HG02943 (cell line): ENCODE results near the gene FRS2.

Experiments used
- ATAC-seq: cut with Tn5 transposase; IDR thresholded peaks from one replicate; pipeline ENCODE4 v1.9.1; 2021; ENCODE audit warnings: mild to moderate bottlenecking, low read depth, moderate library complexity; ENCODE audit not compliant: unreplicated experiment

FRS2 gene

GRCh38 chr12:69497308-69498026 is 27.3 kb downstream of the FRS2 start:
- peak; percentile 79 for ATAC-seq

- no peak for ATAC-seq
Measured at GRCh38 chr12:69500631-69501030, 30.4 kb downstream of the FRS2 start.

DNA sequence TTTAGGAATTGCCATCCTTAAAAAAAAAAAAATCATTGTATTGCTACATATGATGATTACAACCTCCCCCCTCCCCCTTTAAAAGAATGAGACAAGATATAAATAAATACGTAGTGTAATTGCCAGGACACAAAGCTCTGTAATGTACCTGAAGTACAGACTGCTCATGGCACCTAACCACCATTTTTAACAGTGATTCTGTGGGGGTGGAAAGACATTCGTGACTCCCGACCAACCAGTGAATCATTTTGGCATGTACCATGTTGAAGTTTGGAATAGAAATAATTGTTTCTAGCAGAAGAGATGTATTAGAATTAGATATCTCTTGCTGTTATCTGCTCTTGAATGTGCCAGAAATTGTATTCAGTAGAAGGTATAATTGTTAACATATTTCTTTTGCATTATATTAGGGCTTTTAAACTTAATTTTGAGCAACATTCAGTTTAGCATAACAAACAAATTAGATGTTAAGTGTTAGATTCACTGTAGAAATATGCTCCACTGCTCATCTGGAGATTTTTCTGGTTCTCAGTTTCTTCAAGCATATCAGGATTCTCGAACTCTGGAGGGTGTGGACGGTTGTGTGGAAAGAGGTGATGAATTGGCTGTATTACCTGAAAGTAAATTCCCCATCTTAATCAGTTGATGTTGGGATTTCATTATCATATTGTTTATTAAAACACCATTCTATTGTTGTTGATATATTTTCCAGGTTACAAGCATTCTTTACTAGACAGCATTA is 31.1 kb downstream of the FRS2 start:
- no peak for ATAC-seq

DNA sequence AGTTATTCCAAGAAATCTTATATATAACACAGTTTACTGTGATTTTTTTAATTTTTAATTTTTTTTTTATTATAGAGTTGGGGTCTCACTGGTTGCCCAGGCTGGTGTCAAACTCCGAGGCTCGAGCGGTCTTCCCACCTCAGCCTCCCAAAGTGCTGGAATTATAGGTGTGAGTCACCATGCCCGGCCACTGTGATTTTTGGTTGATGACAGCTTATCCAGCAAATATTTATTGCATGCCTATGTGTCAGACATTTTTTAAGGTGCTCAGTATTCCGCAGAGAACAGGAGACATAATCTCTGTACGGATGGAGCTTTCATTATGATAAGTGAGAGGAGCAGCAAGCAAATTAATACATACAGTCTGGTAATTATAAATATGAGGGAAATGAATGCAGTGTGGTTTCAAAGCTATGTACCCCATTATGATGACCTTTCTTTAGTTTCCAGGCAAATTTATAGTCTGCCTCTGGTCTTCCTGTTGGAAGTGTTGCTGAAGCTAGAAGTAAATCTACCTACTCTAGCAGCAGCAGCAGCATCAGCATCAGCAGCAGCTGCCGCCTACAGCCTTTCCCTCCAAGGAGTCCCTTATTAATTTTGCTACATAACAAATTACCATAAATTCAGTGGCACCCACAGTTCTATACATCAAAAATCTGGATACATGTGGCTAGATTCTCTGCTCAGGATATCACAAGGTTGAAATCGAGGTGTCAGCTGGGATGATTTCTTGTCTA is 32.3 kb downstream of the FRS2 start:
- ATAC-seq, result no peak

DNA sequence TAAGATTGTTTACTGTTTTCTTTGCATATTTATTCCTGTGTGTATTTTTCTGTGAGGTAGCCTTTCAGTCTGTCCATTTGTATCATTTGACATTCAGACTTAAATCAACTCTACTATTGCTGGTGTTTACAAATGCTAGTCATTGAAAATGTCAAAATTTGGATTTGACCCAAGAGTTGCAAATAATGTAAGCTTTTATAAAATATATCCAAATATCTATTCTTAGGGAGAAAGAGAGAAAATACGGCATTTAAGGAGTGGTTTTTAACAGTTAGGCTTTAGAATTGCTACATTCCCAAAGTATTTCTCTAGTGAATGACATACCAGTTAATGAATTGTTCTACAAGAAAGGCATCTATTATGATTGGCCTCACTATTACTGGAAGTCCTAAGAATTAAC is 37.9 kb downstream of the FRS2 start:
- ATAC-seq, result no peak

DNA sequence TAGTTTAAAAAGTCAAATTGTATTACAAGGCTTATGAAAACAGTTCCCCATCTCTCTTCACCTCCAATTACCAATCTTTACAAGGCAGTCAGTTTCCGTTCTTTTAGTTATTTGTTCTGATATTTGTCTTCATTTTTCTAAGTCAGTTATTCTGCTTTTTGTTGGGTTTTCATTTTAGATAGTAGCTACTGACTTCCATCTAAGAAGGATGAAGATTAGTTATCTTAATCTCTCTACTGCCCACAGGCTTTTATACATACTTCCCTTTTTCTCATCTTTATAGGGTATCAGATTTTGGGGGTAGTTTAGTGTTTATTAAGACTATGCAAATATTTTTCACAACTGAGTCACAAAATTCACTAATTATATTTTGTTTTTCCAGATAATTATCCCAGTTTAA is 38.4 kb downstream of the FRS2 start:
- ATAC-seq, result no peak

DNA sequence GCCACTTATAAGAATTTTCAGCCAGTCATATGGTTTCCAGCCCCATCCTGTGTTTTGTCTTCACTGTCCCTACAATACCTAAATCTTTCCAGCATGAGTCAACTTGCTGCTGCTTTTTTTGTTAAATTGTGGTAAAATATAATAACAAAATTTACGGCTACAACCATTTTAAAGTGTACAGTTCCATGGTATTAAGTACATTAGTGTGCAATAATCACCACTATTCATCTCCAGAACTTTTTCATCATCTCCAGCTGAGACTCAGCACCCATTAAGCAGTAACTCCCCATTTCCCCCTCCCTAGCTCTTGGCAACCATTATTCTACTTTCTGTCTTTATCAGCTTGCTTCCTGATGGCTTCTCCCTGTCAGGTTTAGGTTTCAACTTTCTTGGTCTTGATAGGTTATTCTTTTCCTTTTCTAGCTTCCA is 39.1 kb downstream of the FRS2 start:
- no peak for ATAC-seq

GRCh38 chr12:69509904-69510827 is 40.0 kb downstream of the FRS2 start:
- no peak for ATAC-seq

DNA sequence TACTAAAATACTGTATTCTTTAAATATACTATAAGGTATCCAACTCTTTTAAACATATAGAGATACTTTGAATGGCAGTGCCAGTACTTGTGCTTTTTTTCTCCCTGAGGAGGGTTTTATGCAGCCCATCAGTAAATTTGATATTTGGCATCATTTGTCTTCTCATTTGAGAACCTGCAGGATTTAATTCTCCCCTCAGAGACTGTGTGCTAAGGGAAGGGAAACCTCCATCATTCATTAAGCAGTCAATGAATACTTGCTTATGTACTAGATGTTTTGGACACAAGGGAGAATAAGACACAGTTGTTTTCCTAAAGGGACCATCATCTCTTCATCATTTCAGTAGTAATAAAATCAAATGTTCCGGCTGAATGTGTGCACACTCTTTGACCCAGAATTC is 40.8 kb downstream of the FRS2 start:
- ATAC-seq, result no peak

DNA sequence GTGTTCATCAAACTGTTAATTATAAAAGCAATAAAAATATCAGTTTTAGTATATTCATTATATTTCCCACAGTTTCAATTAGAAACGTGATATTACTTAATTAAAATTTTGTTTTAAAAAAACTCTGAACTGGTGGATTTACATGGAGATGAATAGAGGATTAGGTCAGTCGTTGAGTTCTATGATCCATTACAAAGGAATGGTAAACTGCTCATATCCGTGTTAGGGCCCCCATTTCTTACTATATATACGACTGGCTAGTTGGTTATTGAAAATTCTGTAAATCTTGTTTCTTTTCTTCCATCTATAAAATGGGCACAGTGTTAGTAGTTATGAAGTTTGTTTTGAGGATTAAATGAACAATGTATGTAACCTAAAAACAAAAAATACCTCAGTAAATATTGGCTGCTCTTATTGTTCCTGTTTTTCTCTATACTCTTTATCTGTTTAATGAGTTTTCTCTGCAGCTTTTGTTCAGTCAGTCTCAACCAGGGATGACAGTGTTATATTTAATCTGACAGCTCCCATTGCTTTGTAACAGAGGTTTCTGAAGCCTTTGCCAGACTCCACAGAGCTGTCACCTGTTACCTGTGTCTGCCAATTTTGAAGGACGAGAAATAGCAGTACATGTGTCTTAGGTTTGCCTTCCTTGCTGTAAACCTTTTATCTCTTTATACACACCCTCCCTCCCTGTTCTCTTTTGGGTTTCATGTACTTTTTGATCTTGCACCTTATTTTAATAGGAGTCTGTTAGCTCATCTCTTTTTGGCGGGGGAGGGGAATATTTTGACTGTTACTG is 41.5 kb downstream of the FRS2 start:
- no peak for ATAC-seq

GRCh38 chr12:69512820-69513219 is 42.6 kb downstream of the FRS2 start:
- no peak for ATAC-seq

GRCh38 chr12:69513297-69513696 is 43.1 kb downstream of the FRS2 start:
- no peak for ATAC-seq

- ATAC-seq, result no peak
Measured at GRCh38 chr12:69514111-69514510, 43.9 kb downstream of the FRS2 start.

DNA sequence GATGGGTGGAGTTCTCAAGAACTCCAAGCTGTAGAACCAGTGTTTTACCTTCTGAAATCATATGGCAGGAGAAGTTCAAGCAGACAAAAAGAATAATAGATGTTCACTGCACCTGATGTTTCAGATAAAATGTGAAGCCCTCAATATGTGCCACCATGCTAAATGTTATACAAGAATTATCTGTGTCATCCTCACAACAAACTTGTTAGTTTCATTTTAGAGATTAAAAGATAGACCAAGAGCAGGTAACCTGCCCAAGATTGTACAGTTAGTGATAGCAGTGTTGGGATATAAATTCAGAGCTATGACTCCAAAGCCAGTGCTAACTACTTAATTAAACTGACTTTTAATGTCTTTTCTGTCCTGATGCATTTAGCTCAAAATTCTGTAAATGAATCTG is 44.7 kb downstream of the FRS2 start:
- ATAC-seq, result no peak

DNA sequence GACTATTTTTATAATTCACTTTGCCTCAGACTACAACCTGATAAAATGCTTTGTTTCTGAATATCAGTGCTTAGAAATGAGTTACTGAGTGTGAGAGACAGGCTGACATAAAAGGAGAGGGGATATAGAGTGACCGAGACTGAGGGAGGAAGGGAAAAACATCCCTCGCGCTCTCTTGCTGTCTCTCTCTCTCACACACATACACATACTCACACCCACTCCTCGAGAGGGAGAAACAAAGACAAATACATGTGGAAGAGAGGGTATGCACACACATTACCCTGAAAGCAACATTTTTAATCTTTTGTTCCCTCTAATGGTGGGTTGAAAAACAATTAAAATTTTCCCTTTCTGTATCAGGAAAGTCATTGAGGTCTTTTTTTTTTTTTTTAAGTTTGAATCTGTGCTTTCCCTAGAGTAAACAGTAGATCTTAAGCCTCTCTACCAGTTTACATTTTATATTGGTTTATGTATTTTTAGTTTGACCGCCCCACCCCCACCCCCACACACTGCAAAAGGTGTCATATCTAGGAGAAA is 45.3 kb downstream of the FRS2 start:
- no peak for ATAC-seq

GRCh38 chr12:69516950-69517349 is 46.8 kb downstream of the FRS2 start:
- ATAC-seq, result no peak

DNA sequence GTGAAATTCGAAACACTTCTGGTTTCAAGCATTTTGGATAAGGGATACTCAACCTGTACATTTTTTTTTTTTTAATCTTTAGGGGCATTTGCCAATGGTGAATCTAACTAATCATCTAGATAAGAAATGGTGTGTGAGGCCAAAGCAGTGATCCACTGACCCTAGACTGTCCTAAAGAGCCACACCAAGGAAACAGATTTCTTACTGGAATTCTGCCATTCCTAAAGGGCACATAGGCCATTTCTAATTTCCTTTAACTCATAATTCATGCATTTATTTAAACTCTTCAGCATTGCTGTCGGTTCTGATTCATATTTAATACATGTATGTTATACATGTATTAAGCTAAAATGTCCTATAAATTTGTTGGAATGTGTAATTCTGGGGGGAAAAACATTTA is 47.2 kb downstream of the FRS2 start:
- ATAC-seq, result no peak

DNA sequence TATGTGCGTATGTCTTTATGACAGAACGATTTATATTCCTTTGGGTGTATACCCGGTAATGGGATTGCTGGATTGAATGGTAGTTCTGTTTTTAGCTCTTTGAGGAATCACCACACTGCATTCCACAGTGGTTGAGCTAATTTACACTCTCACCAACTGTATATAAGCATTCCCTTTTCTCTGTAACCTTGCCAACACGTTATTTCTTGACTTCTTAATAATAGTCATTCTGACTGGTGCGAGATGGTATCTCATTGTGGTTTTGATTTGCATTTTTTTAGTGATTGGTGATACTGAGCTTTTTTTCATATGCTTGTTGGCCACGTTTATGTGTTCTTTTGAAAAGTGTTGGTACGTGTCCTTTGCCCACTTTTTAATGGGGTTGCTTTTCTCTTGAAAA is 49.7 kb downstream of the FRS2 start:
- ATAC-seq, result no peak
